Smooth muscle cell (in vitro differentiated cells): ENCODE data around the gene MDFIC2. TPM values are rescaled to one million over a fixed set of nuclear protein-coding genes. Genes with fewer than 3 reads are reported as not detected.
A peak's percentile ranks its signal among the peaks of the same experiment; 100 is the strongest.
"Not testable (repeated sequence)": the region's sequence is repeated elsewhere in the genome, so short reads cannot be mapped to it uniquely, and the experiment has no call there.

ENCODE experiments used
- DNase-seq: peaks from one replicate; lab custom pipeline; 2025; ENCODE audit not compliant: unreplicated experiment; lab: John Stamatoyannopoulos, UW
- H2AFZ ChIP-seq: fragments of 200-600 bp; sonication (generic); 2 replicates; pipeline ENCODE4 v1.6.0; 2016; ENCODE audit warnings: antibody characterized with exemption, low read depth, mild to moderate bottlenecking
- H3F3A ChIP-seq: fragments of 200-600 bp; sonication (generic); 2 replicates; pipeline ENCODE4 v1.6.0; 2017; ENCODE audit warnings: antibody characterized with exemption, low read depth
- H3K27ac ChIP-seq: fragments of 200-600 bp; sonication (generic); 2 replicates; pipeline ENCODE4 v1.5.1; 2016; ENCODE audit warnings: low read depth, mild to moderate bottlenecking
- H3K27me3 ChIP-seq: fragments of 200-600 bp; sonication (generic); 2 replicates; pipeline ENCODE4 v1.6.1; 2016; ENCODE audit warnings: low read depth, mild to moderate bottlenecking
- H3K36me3 ChIP-seq: fragments of 200-600 bp; sonication (generic); 2 replicates; pipeline ENCODE4 v1.5.1; 2016; ENCODE audit warnings: low read depth
- H3K4me1 ChIP-seq: fragments of 200-600 bp; sonication (generic); 2 replicates; pipeline ENCODE4 v1.5.1; 2016; ENCODE audit warnings: low read depth
- H3K4me2 ChIP-seq: fragments of 200-600 bp; sonication (generic); 2 replicates; pipeline ENCODE4 v1.6.0; 2016; ENCODE audit warnings: mild to moderate bottlenecking
- H3K4me3 ChIP-seq: fragments of 200-600 bp; sonication (generic); 2 replicates; pipeline ENCODE4 v1.5.1; 2016; ENCODE audit warnings: mild to moderate bottlenecking
- H3K79me2 ChIP-seq: fragments of 200-600 bp; sonication (generic); 2 replicates; pipeline ENCODE4 v1.6.0; 2016; ENCODE audit warnings: low read depth, mild to moderate bottlenecking
- H3K9ac ChIP-seq: fragments of 200-600 bp; sonication (generic); 2 replicates; pipeline ENCODE4 v1.6.0; 2016; ENCODE audit warnings: low read depth
- H3K9me3 ChIP-seq: fragments of 200-600 bp; sonication (generic); replicated peaks from 2 replicates; pipeline ENCODE4 v1.5.1; 2016; ENCODE audit warnings: low read depth
- H4K20me1 ChIP-seq: fragments of 200-600 bp; sonication (generic); 2 replicates; pipeline ENCODE4 v1.6.0; 2016; ENCODE audit warnings: low read depth
- WGBS: methylation state at CpG from one replicate; pipeline ENCODE4 v1.1.7; 2016; ENCODE audit warnings: low lambda C conversion rate; 5-methylcytosine and 5-hydroxymethylcytosine counted together
- polyA plus RNA-seq: library from polyadenylated mRNA; unstranded; fragments of >200 nt; fragmentation: Nextera tagmentation; extraction: Ambion mirVana; gene quantifications from 2 replicates; pipeline ENCODE4 v1.2.1, GENCODE V29; 2016
- total RNA-seq: library from RNA; depleted of rRNA; stranded (reverse); fragments of >200 nt; gene quantifications from 2 replicates; pipeline ENCODE4 v1.2.3, GENCODE V29; 2014
- TF ChIP-seq, protein P1 (sequence below): fragments of 200-600 bp; sonication (generic); IDR thresholded peaks from 2 replicates; pipeline ENCODE4 v1.5.1; 2017; ENCODE audit warnings: borderline replicate concordance, mild to moderate bottlenecking, antibody characterized with exemption; ENCODE audit not compliant: insufficient read depth, poor library complexity, severe bottlenecking

The MDFIC2 gene
- total and polyA plus RNA-seq, 2 experiments from 2014 or later, result not detected

DNA sequence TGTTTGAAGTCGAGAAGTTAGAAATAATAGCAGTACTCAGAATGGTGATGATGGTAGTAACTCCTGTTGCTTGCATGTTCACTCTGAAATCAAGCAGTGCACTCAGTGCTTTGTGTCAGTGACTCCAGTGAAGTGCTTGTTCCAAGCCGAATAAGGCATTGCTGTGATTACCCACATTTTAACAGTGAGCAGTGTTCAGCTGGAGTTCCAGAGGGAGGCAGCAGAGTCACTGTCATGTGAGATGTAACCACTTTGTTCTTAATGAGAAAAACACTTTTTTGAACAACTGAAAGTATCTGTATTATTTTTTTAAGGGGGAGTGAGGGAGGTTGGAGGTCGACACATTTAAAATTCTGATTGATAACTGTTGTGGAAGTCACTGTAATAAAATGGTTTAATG lies 3.7 kb downstream of the MDFIC2 start:
- Histone ChIP-seq H3K4me1 (no peaks in the 10 kb centered on the region), H3K4me3 (no peak overlapping the region), H3K9ac (no peak overlapping the region), H3K4me2 (no peak overlapping the region), H3K27ac (no peak overlapping the region), H3F3A (no peaks in the 10 kb centered on the region), H4K20me1 (no peaks in the 10 kb centered on the region), H2AFZ (no peak overlapping the region), H3K27me3 (no peaks in the 10 kb centered on the region), H3K9me3 (no peaks in the 10 kb centered on the region), H3K79me2 (no peaks in the 10 kb centered on the region), H3K36me3 (no peaks in the 10 kb centered on the region)
- TF ChIP-seq, protein P1, sequence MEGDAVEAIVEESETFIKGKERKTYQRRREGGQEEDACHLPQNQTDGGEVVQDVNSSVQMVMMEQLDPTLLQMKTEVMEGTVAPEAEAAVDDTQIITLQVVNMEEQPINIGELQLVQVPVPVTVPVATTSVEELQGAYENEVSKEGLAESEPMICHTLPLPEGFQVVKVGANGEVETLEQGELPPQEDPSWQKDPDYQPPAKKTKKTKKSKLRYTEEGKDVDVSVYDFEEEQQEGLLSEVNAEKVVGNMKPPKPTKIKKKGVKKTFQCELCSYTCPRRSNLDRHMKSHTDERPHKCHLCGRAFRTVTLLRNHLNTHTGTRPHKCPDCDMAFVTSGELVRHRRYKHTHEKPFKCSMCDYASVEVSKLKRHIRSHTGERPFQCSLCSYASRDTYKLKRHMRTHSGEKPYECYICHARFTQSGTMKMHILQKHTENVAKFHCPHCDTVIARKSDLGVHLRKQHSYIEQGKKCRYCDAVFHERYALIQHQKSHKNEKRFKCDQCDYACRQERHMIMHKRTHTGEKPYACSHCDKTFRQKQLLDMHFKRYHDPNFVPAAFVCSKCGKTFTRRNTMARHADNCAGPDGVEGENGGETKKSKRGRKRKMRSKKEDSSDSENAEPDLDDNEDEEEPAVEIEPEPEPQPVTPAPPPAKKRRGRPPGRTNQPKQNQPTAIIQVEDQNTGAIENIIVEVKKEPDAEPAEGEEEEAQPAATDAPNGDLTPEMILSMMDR, result no peak
- 56% methylated on average over 3 of the region's 3 CpGs for WGBS
- no peak for DNase-seq

DNA sequence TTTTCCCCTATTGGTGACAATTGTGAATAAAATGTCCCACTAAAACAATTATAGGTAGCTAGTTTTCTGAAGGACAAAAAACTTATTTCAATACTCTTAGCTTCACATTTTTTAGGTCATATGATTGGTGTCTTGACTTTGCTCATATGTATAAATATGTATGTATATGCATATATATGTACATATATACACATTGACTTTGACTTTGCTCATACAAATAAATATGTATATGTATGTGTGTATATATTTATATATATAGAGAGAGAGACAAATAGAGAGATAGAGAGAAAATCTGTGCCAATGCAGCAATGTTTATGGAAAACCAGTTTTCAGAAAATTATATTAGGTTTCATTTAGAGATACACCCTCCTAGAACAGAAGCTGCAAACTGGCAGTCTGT lies 5.7 kb downstream of the MDFIC2 start:
- Histone ChIP-seq H3K36me3 (no peaks in the 10 kb centered on the region), H3K79me2 (no peaks in the 10 kb centered on the region), H3K27ac (no peak overlapping the region), H3F3A (no peaks in the 10 kb centered on the region), H4K20me1 (no peaks in the 10 kb centered on the region), H2AFZ (no peak overlapping the region), H3K9me3 (no peaks in the 10 kb centered on the region), H3K4me2 (no peak overlapping the region), H3K4me3 (no peak overlapping the region), H3K27me3 (no peaks in the 10 kb centered on the region), H3K9ac (no peak overlapping the region), H3K4me1 (no peaks in the 10 kb centered on the region)
- TF ChIP-seq, protein P1, result no peak
- no peak for DNase-seq

DNA sequence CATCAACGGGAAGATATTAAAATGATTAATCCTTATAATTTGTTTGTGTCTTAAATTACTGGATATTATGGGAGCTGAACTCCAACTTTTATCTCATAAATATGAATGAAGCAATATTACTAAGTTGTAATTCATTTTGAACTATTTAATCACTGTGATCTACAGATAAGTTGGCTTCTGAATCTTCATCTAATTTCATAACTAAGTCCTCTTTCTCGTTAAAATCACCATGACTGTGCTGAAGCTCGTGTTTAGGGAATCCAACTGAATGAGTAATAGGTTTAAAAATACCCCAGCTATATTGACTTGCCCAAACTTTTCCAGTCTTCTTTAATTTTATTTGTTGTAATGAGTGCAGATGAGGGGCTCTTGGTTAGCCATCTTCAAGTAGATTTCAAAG lies 14.1 kb downstream of the MDFIC2 start:
- 24% methylated on average over 3 of the region's 3 CpGs for WGBS
- no peak for DNase-seq

DNA sequence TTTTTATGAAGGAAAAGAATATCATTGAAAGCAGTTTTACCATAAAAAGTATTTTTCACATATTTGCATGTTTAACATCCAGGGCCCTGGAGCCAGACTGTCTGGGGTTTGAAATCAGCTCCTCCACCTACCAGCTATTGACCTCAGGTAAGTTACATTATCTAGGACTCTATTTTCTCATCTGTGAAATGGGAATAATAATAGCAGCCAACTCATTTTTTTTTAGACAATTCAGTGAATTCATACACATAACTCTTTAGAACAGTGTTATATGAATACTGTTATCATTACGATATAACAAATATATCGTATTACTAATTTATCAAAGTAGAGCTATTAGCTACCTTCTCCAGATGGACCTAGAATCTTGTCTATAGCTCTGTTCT lies 21.3 kb downstream of the MDFIC2 start:
- WGBS, result 98% methylated on average over 2 of the region's 2 CpGs

More for the DNA sequence above, 14.1 kb downstream of the MDFIC2 start:
- no peaks in the 10 kb centered on the region for H3K27me3 ChIP-seq
- H3K4me2 ChIP-seq, result peak overlapping the region; percentile 40
- H3K4me1 ChIP-seq, result peaks cover 7% of the 10 kb centered on the region
- no peaks in the 10 kb centered on the region for H4K20me1 ChIP-seq
- H3K27ac ChIP-seq, result peak overlapping the region; percentile 14
- H3K4me3 ChIP-seq, result no peak overlapping the region
- no peak overlapping the region for H3K9ac ChIP-seq
- H2AFZ ChIP-seq, result no peak overlapping the region
- no peaks in the 10 kb centered on the region for H3K79me2 ChIP-seq
- TF ChIP-seq, protein P1, result no peak
- no peaks in the 10 kb centered on the region for H3K9me3 ChIP-seq
- H3K36me3 ChIP-seq, result no peaks in the 10 kb centered on the region
- H3F3A ChIP-seq, result no peaks in the 10 kb centered on the region

DNA sequence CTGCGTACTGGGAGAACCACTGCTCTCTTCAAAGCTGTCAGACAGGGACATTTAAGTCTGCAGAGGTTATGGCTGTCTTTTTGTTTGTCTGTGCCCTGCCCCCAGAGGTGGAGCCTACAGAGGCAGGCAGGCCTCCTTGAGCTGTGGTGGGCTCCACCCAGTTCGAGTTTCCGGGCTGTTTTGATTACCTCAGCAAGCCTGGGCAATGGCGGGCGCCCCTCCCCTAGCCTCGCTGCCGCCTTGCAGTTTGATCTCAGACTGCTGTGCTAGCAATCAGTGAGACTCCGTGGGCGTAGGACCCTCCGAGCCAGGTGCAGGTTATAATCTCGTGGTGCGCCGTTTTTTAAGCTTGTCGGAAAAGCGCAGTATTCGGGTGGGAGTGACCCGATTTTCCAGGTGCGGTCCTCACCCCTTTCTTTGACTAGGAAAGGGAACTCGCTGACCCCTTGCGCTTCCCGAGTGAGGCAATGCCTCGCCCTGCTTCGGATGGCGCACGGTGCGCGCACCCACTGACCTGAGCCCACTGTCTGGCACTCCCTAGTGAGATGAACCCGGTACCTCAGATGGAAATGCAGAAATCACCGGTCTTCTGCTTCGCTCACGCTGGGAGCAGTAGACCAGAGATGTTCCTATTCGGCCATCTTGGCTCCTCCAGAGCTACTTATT lies 21.9 kb downstream of the MDFIC2 start:
- WGBS, result 97% methylated on average over 32 of the region's 32 CpGs
- H3K9ac ChIP-seq, DNase-seq, H3K4me3 ChIP-seq, H3K27me3 ChIP-seq, H4K20me1 ChIP-seq, H3K4me1 ChIP-seq, H3K36me3 ChIP-seq, H3K9me3 ChIP-seq, H3K27ac ChIP-seq, H3F3A ChIP-seq, H2AFZ ChIP-seq, H3K4me2 ChIP-seq, H3K79me2 ChIP-seq: not testable (repeated sequence)

More for the DNA sequence above, 21.3 kb downstream of the MDFIC2 start:
- H3K9me3 ChIP-seq, result no peaks in the 10 kb centered on the region
- no peak overlapping the region for H3K9ac ChIP-seq
- DNase-seq, result no peak
- no peak overlapping the region for H2AFZ ChIP-seq
- no peaks in the 10 kb centered on the region for H3K36me3 ChIP-seq
- no peak overlapping the region for H3K27ac ChIP-seq
- H4K20me1 ChIP-seq, result no peaks in the 10 kb centered on the region
- H3K4me1 ChIP-seq, result no peaks in the 10 kb centered on the region
- H3K79me2 ChIP-seq, result no peaks in the 10 kb centered on the region
- no peak overlapping the region for H3K4me2 ChIP-seq
- TF ChIP-seq, protein P1, result no peak
- no peak overlapping the region for H3K4me3 ChIP-seq
- H3K27me3 ChIP-seq, result no peaks in the 10 kb centered on the region
- no peaks in the 10 kb centered on the region for H3F3A ChIP-seq
